NK-92 (cell line): Measurements from ENCODE around the gene STARD3.

Experiments
- DNase-seq: peaks from one replicate; lab custom pipeline; 2025; ENCODE audit not compliant: unreplicated experiment; lab: John Stamatoyannopoulos, UW

Gene STARD3

GRCh38 chr17:39635614-39636176 lies 1.2 kb upstream of the STARD3 start:
- no peak for DNase-seq

DNA sequence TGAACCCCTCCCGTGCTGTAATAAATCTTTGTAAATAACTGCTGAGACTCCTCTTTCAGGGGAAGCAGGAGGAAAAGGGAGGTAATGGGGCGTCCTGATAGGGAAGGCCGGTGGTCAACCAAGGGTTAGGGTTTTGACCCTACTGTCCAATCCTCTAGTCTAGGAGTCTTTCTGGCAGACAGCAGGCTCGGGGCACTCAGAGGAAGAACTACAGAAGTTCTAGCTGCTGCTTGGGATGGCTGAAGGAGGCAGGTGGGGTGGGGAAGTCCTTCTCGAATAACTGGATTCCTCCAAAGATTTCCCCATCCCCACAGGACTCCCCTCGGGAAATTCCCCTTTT lies 387 bp upstream of the STARD3 start:
- DNase-seq: no peak

DNA sequence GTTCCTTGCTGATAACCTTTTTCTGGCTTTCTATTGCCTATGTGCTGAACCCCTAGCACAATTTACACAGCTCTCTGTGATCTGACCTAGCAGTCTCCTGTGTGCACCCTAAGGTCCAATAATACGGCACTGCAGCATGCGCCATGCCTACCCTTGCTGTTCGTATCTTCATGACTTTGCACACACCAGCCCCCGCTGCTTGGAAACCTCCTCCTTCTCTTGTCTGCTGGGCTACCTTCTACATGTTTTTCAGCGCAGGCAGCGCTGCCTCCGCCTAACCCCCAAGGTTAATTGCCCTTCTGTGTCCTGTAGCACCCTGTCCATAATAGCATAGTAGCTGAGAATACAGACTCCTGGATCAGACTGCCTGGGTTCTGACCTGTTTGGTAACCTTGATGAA lies 1.4 kb downstream of the STARD3 start:
- no peak for DNase-seq

- DNase-seq: no peak
Observed at GRCh38 chr17:39639043-39639442, 2.1 kb downstream of the STARD3 start.

DNA sequence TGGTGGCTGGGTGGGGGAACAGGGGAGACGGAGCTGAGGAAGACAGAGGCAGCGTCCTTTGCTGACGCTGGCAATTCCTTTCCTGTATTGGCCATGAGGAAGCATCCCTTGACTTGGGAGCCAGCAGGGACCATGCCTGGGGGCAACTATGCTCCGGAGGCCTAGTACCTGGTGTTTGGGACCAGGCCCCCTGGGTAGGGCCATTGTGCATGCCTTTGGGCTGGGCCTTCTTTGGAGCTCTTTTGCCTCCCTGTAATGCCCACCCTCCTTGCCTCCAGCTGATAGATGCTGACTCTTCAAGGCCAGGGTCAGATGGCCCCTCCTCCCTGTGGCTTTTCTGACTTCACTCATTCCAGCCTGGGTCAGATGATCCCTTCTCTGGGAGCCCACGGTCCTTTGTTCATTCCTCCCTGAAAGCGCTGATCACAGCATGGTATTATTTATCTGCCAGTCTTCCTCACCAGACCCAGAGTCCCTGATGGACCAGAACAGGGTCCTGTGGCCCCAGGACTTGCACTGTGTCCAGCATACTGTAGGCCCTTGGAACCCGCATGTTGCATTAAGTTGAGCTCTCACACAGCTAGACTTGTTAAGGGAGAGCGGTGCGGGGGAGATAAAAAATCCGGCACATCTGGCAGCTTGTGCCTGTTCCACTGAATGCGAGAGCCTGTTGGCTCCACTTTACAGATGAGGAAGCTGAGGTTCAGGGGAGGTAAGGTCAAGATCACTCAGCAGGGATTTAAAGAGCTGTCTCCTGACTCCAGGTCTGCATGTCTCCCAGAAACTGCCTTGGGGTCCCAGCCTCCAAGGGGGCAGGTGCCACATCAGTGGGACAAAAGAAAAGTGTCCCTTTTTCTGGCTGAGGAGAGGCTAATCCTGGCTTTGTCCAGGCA lies 2.9 kb downstream of the STARD3 start:
- DNase-seq: no peak

- DNase-seq: no peak
Observed at GRCh38 chr17:39640591-39641031, 3.7 kb downstream of the STARD3 start.

- DNase-seq: no peak
Observed at GRCh38 chr17:39641097-39641496, 4.2 kb downstream of the STARD3 start.

- no peak for DNase-seq
Observed at GRCh38 chr17:39641883-39642282, 4.9 kb downstream of the STARD3 start.

GRCh38 chr17:39642291-39643074 lies 5.5 kb downstream of the STARD3 start:
- no peak for DNase-seq

DNA sequence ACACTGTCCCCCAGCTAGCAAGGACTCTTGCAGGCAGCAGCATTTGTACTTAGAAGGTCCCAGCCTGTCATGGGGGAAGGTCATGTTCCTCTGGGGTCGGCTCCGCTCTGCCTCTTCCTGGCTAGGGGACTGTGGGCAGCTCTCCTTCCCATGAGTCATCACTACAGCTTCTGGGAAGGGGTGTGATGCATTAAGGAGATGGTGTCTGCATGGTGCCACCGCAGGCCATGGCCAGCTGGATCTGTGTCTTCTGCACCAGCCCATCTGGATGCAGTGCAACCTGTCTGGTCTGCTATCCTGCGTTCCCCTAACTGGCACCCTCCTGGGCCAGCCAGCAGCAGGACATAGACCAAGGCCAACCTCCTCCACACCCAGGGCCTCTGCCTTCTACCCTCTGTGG lies 6.3 kb downstream of the STARD3 start:
- DNase-seq: no peak

DNA sequence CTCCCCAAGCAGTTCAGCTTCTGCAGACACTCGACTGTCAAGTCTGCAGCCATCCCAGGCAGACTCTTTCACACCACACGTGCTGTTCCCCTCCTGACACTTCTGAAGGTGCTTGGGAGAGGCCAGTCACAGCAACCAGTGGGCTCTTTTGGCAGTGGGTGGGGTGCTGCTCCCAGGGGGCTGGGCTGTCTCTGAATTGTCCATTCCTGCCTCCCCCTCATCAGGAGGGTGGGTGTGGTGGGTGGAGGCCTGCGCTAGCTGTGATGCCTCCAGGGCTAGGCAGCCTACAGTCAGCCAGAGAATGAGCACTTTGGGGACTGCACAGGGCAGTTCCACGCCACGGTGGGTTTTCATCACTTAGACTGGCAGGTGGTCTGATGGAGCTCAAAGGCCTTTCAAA lies 10.3 kb downstream of the STARD3 start:
- DNase-seq: no peak

DNA sequence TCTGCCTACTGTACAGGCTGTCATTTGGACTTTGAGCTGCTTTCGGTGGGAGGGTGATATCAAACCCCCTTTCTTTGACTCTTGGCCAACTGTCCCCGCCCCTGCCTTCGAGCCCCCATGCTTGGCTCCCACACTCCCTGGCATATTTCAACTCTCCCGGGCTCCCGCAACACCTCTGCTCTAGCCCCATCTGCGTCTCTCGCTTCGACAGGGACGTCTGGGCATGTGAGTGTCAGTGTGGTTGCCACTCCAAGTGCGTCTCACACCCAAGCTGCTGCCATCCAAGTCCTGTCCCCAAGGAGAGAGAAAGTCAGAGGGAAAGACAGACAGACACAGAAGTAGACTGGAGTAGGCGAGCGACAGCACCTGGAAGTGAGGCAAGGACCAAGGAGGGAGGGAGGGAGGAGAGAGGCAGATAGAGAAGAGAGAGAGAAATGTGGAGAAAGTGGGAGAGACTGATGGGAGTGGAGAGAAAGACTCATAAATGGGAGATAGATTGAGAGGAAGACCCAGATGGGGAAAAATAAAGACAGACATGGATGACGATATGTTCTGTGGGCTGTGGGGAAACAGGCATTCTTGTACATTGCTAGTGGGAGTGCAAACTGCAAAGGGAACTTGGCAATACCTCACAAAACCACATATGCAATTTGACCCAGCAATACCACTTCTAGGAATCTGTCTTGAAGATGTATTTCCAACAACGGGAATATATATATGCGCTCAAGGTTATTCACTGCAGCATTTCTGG lies 11.8 kb downstream of the STARD3 start:
- no peak for DNase-seq

DNA sequence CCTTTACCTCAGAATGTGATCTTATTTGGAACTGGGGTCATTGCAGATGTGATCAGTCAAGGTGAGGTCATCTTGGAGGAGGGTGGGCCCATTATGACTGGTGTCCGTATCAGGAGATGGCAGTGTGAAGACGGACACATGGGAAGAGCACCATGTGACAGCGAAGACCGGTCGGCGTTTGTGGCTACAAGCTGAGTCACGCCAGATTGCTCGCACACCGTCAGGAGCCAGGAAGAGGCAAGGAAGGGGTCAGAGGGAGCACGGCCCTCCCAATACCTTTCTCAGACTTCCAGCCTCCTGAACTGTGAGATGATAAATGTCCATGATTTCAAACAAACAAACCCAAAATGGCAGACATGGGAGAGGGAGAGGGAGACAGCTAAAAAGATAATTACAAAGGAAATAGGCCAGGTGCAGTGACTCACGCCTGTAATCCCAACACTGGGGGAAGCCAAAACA lies 13.2 kb downstream of the STARD3 start:
- no peak for DNase-seq

GRCh38 chr17:39651923-39652586 lies 15.1 kb downstream of the STARD3 start:
- DNase-seq: no peak

DNA sequence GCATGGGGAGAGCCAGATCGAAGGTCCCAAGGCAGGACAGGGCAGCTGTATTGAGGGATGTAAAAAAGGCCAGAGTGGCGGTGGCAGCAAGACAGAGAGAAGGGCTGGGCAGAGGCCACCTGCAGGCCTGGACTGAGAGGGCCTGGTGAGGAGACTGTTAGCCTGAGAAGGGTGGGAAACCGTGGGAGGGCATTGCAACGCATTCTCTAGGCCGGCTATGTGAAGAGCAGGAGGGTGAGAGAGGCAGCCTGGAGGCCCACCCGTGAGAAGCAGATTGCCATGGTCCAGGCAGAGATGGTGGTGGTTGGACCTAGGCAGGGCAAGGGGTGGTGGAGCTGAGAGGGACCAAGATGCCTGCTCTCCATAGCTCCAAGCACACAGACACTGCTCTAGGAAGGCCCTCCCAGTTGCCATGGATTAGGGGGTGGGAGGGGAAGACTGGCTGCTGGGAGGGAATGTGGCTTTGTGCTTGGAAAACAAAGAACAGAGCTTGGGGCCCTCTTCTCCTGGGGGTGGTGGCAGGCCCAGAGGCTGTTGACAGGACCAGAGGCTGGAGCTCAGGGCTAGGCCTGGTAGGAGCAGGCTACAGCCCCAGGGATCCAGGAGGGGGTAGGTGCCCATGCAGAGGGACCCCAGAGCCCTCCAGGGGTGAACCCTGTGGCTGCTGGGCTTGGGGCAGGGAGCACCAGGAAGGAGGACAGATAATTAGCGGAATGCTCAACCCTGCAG lies 15.8 kb downstream of the STARD3 start:
- no peak for DNase-seq

DNA sequence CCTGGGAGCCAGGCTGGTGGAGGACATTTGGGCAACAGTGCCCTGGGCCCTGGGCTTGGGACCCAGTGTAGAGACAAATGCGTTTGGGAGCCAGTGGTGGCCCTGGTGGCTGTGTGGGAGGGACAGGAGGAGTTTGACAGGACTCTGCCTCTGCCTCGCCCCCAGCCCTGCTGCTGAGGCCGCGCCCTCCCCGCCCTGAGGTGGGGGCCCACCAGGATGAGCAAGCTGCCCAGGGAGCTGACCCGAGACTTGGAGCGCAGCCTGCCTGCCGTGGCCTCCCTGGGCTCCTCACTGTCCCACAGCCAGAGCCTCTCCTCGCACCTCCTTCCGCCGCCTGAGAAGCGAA lies 16.3 kb downstream of the STARD3 start:
- DNase-seq: no peak

- DNase-seq: no peak
Observed at GRCh38 chr17:39653662-39654331, 16.9 kb downstream of the STARD3 start.

DNA sequence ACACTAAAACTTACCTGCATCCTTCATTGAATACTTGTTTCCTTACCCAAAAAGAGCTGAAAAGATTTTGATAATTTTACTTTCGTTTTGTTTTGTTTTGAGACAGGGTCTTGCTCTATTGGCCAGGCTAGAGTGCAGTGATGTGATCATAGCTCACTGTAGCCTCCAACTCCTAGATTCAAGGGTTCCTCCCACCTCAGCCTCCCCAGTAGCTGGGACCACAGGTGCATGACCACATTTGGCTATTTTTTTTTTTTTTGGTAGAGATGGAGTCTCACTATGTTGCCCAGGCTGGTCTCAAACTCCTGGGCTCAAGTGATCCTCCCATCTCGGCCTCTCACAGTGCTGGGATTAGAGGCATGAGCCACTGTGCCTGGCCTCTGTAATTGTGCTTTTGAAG lies 18.2 kb downstream of the STARD3 start:
- no peak for DNase-seq

- no peak for DNase-seq
Observed at GRCh38 chr17:39658346-39658745, 21.4 kb downstream of the STARD3 start.

GRCh38 chr17:39658760-39659159 lies 21.8 kb downstream of the STARD3 start:
- DNase-seq: no peak
